Measurements from ENCODE around the gene PARD3B.

The PARD3B gene

DNA sequence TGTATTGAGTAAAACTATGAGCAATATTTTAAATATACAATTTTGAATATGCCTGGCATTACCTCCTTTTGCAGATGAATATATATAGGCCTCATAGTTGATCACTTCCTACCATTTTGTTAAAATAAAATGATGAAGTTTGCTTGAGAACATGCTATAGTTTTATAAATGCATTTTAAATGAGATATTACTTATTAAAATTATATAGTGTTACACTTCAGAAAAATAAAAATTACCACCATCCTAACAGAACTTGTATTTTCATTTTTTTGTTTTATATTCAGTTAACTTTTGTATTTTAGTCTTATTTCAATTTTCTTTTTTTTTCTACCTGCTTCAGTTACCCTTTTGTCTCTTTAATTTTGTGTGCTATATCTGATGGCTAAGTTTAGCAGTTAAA is 426.9 kb downstream of the PARD3B start:
- H3K4me1 ChIP-seq (ENCODE audit: insufficient read depth, insufficient read length): no peaks in the 10 kb centered on the region
- no peak overlapping the region for H3K4me3 ChIP-seq (ENCODE audit: insufficient read length, low read depth)
- no peaks in the 10 kb centered on the region for H3K27me3 ChIP-seq (ENCODE audit: insufficient read depth, insufficient read length)
- H3K9me3 ChIP-seq (ENCODE audit: insufficient read depth, low read length): no peaks in the 10 kb centered on the region
- no peak for DNase-seq (ENCODE audit: low read depth, low spot score)
- no peak overlapping the region for H3K9ac ChIP-seq (ENCODE audit: insufficient read length, low read depth)
- H3K36me3 ChIP-seq (ENCODE audit: insufficient read depth, insufficient read length, low read length): no peaks in the 10 kb centered on the region
- TF ChIP-seq ZNF274 (IDR thresholded peaks at IDR 0.05; ENCODE audit: low read depth, low read length) (no peak), YY1 (IDR thresholded peaks at IDR 0.05; ENCODE audit: insufficient read depth, insufficient read length) (no peak), SUZ12 (IDR thresholded peaks at IDR 0.05; ENCODE audit: extremely low read depth, insufficient read depth, insufficient read length) (no peak)

DNA sequence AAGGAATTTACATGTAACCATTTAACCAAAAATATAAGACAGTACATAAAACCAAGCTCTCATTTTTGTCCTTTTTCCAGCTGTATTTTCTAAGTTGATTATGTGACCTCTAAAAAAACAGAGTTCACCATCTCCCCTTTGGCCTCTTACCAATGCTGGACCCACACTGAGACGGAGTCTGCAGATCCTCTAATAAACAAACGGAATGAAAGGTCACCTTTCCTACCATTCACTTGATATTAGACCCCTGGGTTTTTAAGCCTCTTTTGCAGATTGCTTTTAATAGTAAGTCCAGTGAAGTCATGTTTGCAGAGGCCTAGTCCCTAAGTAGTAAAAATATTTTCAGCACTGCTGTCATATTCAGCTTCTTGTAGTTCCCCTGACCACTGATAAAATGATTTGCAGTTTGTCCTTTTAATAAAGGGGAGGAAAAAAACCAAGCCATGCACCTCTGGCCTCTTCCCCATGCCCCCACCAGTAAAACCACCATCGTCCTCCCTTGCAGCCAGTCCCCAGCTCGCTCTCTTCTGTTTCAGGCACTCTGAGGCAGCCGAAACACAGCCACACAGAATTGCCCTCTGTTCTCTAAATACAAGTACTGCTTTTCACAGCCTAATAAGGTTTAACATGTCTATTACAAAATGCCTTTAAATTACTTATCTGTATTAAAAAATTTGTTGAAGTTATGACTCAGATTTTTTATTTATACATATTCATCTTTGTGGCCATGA is 427.5 kb downstream of the PARD3B start:
- no peak overlapping the region for H3K4me3 ChIP-seq (ENCODE audit: insufficient read length, low read depth)
- TF ChIP-seq SUZ12 (IDR thresholded peaks at IDR 0.05; ENCODE audit: extremely low read depth, insufficient read depth, insufficient read length): no peak
- TF ChIP-seq ZNF274 (IDR thresholded peaks at IDR 0.05; ENCODE audit: low read depth, low read length): no peak
- TF ChIP-seq YY1 (IDR thresholded peaks at IDR 0.05; ENCODE audit: insufficient read depth, insufficient read length): no peak
- no peaks in the 10 kb centered on the region for H3K27me3 ChIP-seq (ENCODE audit: insufficient read depth, insufficient read length)
- H3K9me3 ChIP-seq (ENCODE audit: insufficient read depth, low read length): no peaks in the 10 kb centered on the region
- no peaks in the 10 kb centered on the region for H3K36me3 ChIP-seq (ENCODE audit: insufficient read depth, insufficient read length, low read length)
- H3K9ac ChIP-seq (ENCODE audit: insufficient read length, low read depth): no peak overlapping the region
- no peak for DNase-seq (ENCODE audit: low read depth, low spot score)
- H3K4me1 ChIP-seq (ENCODE audit: insufficient read depth, insufficient read length): no peaks in the 10 kb centered on the region

DNA sequence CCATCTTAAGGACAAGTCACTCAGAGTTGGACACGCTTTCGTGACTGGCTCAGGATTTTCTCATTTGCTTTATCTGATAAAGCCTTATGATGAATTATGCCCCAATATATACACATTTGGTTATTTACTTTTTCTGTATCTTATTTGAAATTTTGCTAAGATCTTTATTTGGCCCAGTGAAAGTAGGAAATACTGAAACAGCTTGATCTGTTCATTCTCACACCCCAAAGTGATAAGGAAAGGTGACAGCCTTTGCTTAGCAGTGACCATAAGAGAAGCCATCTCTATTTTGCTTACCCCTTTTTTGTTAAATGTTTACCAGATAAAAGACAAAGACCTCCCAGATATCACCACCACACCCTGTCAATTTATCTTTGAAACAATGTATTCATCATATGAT is 428.3 kb downstream of the PARD3B start:
- Histone ChIP-seq H3K4me1 (ENCODE audit: insufficient read depth, insufficient read length) (no peaks in the 10 kb centered on the region), H3K27me3 (ENCODE audit: insufficient read depth, insufficient read length) (no peaks in the 10 kb centered on the region), H3K9me3 (ENCODE audit: insufficient read depth, low read length) (no peaks in the 10 kb centered on the region), H3K9ac (ENCODE audit: insufficient read length, low read depth) (no peak overlapping the region), H3K4me3 (ENCODE audit: insufficient read length, low read depth) (no peak overlapping the region), H3K36me3 (ENCODE audit: insufficient read depth, insufficient read length, low read length) (no peaks in the 10 kb centered on the region)
- TF ChIP-seq SUZ12 (IDR thresholded peaks at IDR 0.05; ENCODE audit: extremely low read depth, insufficient read depth, insufficient read length): no peak
- no peak for TF ChIP-seq ZNF274 (IDR thresholded peaks at IDR 0.05; ENCODE audit: low read depth, low read length)
- TF ChIP-seq YY1 (IDR thresholded peaks at IDR 0.05; ENCODE audit: insufficient read depth, insufficient read length): no peak
- no peak for DNase-seq (ENCODE audit: low read depth, low spot score)

DNA sequence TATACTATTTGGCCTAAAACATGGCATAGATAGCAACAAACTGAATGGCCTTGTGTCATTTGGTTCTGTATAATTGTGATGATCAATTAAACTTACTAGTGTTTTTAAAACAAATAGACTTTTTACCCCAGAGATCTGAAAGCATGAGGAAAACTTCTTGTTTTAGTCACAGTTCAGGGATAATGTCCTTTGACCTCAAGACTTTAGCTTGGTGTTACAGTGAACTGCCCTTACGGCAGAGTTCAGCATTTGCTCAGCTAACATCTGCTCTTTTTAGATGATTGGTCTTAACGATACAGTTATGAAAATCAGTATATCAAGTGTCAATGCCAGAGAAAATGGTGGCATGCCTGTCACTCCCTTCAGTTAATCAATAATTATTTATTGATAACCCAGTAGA is 429.2 kb downstream of the PARD3B start:
- Histone ChIP-seq H3K4me3 (ENCODE audit: insufficient read length, low read depth) (no peak overlapping the region), H3K36me3 (ENCODE audit: insufficient read depth, insufficient read length, low read length) (no peaks in the 10 kb centered on the region), H3K9ac (ENCODE audit: insufficient read length, low read depth) (no peak overlapping the region), H3K27me3 (ENCODE audit: insufficient read depth, insufficient read length) (no peaks in the 10 kb centered on the region), H3K9me3 (ENCODE audit: insufficient read depth, low read length) (peaks cover under 1% of the 10 kb centered on the region; the same call in 1 of the 2 replicates), H3K4me1 (ENCODE audit: insufficient read depth, insufficient read length) (no peaks in the 10 kb centered on the region)
- TF ChIP-seq ZNF274 (IDR thresholded peaks at IDR 0.05; ENCODE audit: low read depth, low read length) (no peak), SUZ12 (IDR thresholded peaks at IDR 0.05; ENCODE audit: extremely low read depth, insufficient read depth, insufficient read length) (no peak), YY1 (IDR thresholded peaks at IDR 0.05; ENCODE audit: insufficient read depth, insufficient read length) (no peak)
- DNase-seq (ENCODE audit: low read depth, low spot score): no peak

DNA sequence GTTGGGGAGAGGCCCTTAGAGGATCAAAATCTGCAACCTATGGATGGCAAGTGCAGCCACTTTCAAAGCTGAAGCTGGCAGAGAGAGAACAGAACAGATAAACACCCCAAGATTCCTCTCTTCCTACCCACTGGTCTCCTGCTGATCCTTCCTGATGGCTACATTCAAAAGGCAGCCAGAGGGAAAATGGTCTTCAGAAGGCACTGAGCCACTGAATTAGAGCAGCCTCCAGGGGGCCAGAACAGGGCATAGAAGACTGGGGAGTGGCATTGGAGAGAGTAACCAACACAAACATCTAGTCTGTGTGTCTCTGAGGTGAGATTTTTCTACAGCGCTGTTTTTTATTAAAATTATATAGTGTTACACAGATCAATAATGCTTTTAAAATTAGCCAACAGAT is 432.6 kb downstream of the PARD3B start:
- Histone ChIP-seq H3K9ac (ENCODE audit: insufficient read length, low read depth) (no peak overlapping the region), H3K9me3 (ENCODE audit: insufficient read depth, low read length) (peaks cover 6% of the 10 kb centered on the region), H3K4me3 (ENCODE audit: insufficient read length, low read depth) (no peak overlapping the region), H3K27me3 (ENCODE audit: insufficient read depth, insufficient read length) (no peaks in the 10 kb centered on the region), H3K36me3 (ENCODE audit: insufficient read depth, insufficient read length, low read length) (no peaks in the 10 kb centered on the region), H3K4me1 (ENCODE audit: insufficient read depth, insufficient read length) (no peaks in the 10 kb centered on the region)
- DNase-seq (ENCODE audit: low read depth, low spot score): peak; percentile 76
- no peak for TF ChIP-seq YY1 (IDR thresholded peaks at IDR 0.05; ENCODE audit: insufficient read depth, insufficient read length)
- TF ChIP-seq ZNF274 (IDR thresholded peaks at IDR 0.05; ENCODE audit: low read depth, low read length): no peak
- TF ChIP-seq SUZ12 (IDR thresholded peaks at IDR 0.05; ENCODE audit: extremely low read depth, insufficient read depth, insufficient read length): no peak

DNA sequence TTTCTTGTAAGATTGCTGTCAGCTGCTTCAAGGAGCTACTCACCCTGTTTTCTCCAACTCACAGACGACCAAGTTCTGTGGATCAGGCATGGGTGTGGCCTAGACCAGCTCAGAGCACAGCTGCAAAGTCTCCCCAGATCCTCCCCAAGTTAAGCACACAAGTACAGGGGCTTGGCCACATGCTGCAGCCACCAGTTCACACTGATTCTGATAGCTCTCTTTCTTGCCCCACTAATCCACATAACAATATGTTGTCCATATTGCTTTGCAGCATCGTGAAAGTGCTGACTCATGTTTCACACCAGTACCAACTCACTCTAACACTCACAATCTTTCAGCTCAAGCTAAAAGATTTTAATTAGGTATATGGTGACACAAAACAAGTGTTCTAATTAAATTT is 437.0 kb downstream of the PARD3B start:
- H3K4me3 ChIP-seq (ENCODE audit: insufficient read length, low read depth): no peak overlapping the region
- no peak for DNase-seq (ENCODE audit: low read depth, low spot score)
- no peaks in the 10 kb centered on the region for H3K36me3 ChIP-seq (ENCODE audit: insufficient read depth, insufficient read length, low read length)
- H3K9me3 ChIP-seq (ENCODE audit: insufficient read depth, low read length): peaks cover 6% of the 10 kb centered on the region
- no peak overlapping the region for H3K9ac ChIP-seq (ENCODE audit: insufficient read length, low read depth)
- no peaks in the 10 kb centered on the region for H3K27me3 ChIP-seq (ENCODE audit: insufficient read depth, insufficient read length)
- no peaks in the 10 kb centered on the region for H3K4me1 ChIP-seq (ENCODE audit: insufficient read depth, insufficient read length)
- TF ChIP-seq YY1 (IDR thresholded peaks at IDR 0.05; ENCODE audit: insufficient read depth, insufficient read length) (no peak), ZNF274 (IDR thresholded peaks at IDR 0.05; ENCODE audit: low read depth, low read length) (no peak), SUZ12 (IDR thresholded peaks at IDR 0.05; ENCODE audit: extremely low read depth, insufficient read depth, insufficient read length) (no peak)

DNA sequence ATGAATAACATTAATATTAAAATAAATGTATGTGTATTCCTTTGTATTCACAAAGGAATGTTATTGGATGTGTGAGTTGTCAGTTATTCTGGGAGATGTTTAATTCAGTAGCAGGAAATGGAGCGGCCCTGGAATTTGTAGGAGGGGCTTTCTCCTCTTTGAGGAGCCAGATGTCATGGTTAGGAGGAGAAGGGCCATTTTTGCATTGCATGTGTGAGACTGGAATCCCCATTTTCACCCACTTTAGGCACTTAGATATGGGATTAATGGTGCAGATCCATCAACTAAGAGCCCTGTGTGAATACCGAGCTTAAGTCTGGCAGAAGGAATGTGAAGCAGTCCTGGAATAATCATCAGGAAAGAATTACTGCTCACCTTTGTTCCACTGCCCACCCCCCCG is 439.2 kb downstream of the PARD3B start:
- H3K4me3 ChIP-seq (ENCODE audit: insufficient read length, low read depth): no peak overlapping the region
- H3K9me3 ChIP-seq (ENCODE audit: insufficient read depth, low read length): peaks cover 6% of the 10 kb centered on the region
- no peaks in the 10 kb centered on the region for H3K36me3 ChIP-seq (ENCODE audit: insufficient read depth, insufficient read length, low read length)
- TF ChIP-seq YY1 (IDR thresholded peaks at IDR 0.05; ENCODE audit: insufficient read depth, insufficient read length): no peak
- TF ChIP-seq ZNF274 (IDR thresholded peaks at IDR 0.05; ENCODE audit: low read depth, low read length): no peak
- TF ChIP-seq SUZ12 (IDR thresholded peaks at IDR 0.05; ENCODE audit: extremely low read depth, insufficient read depth, insufficient read length): no peak
- H3K27me3 ChIP-seq (ENCODE audit: insufficient read depth, insufficient read length): no peaks in the 10 kb centered on the region
- no peak for DNase-seq (ENCODE audit: low read depth, low spot score)
- no peak overlapping the region for H3K9ac ChIP-seq (ENCODE audit: insufficient read length, low read depth)
- no peaks in the 10 kb centered on the region for H3K4me1 ChIP-seq (ENCODE audit: insufficient read depth, insufficient read length)

All from NT2/D1 (cell line).